HEK293 (cell line): Measurements from ENCODE around the gene DENND1C.

Source experiments
- BCL11B ChIP-seq: fragments of 450-650 bp; formaldehyde crosslinking; IDR thresholded peaks from 2 replicates; pipeline ENCODE4 v1.5.1; 2016; ENCODE audit warnings: low read depth, missing biosample characterization, missing genetic modification characterization
- BCL6B ChIP-seq: fragments of 450-650 bp; formaldehyde crosslinking; IDR thresholded peaks from 2 replicates; pipeline ENCODE4 v1.5.1; 2017; ENCODE audit warnings: missing biosample characterization, missing genetic modification characterization
- GLI2 ChIP-seq: fragments of 450-650 bp; formaldehyde crosslinking; IDR thresholded peaks from 2 replicates; pipeline ENCODE4; 2017; ENCODE audit warnings: missing biosample characterization, missing genetic modification characterization, low read depth, borderline replicate concordance
- GLI4 ChIP-seq: fragments of 450-650 bp; formaldehyde crosslinking; IDR thresholded peaks from 2 replicates; pipeline ENCODE4 v1.5.1; 2016; ENCODE audit warnings: missing biosample characterization, missing genetic modification characterization
- GLIS2 ChIP-seq: fragments of 450-650 bp; formaldehyde crosslinking; IDR thresholded peaks from 2 replicates; pipeline ENCODE4 v1.5.1; 2016; ENCODE audit warnings: missing biosample characterization, missing genetic modification characterization
- HOXD13 ChIP-seq: sonication (generic); formaldehyde crosslinking; IDR thresholded peaks from 2 replicates; pipeline ENCODE4 v1.8.0; 2022; ENCODE audit warnings: missing genetic modification reagents, borderline replicate concordance
- IKZF3 ChIP-seq: fragments of 450-650 bp; IDR thresholded peaks from 2 replicates; pipeline ENCODE4 v1.5.0; 2018; ENCODE audit warnings: missing biosample characterization, mild to moderate bottlenecking, missing genetic modification characterization, moderate library complexity
- KLF10 ChIP-seq: fragments of 450-650 bp; IDR thresholded peaks from 2 replicates; pipeline ENCODE4 v1.5.1; 2018; ENCODE audit warnings: missing biosample characterization, mild to moderate bottlenecking, missing genetic modification characterization
- KLF17 ChIP-seq: fragments of 450-650 bp; formaldehyde crosslinking; IDR thresholded peaks from 2 replicates; pipeline ENCODE4 v1.5.1; 2016; ENCODE audit warnings: missing biosample characterization, missing genetic modification characterization
- PATZ1 ChIP-seq: fragments of 450-650 bp; formaldehyde crosslinking; IDR thresholded peaks from 2 replicates; pipeline ENCODE4 v1.5.1; 2016; ENCODE audit warnings: missing biosample characterization, missing genetic modification characterization
- PRDM2 ChIP-seq: fragments of 450-650 bp; formaldehyde crosslinking; IDR thresholded peaks from 2 replicates; pipeline ENCODE4 v1.5.1; 2016; ENCODE audit warnings: missing biosample characterization, missing genetic modification characterization, borderline replicate concordance
- WT1 ChIP-seq: fragments of 450-650 bp; formaldehyde crosslinking; IDR thresholded peaks from 2 replicates; pipeline ENCODE4 v1.5.1; 2016; ENCODE audit warnings: missing biosample characterization, missing genetic modification characterization
- ZBTB1 ChIP-seq: fragments of 450-650 bp; formaldehyde crosslinking; IDR thresholded peaks from 2 replicates; pipeline ENCODE4 v1.5.1; 2016; ENCODE audit warnings: missing biosample characterization, missing genetic modification characterization
- ZBTB44 ChIP-seq: fragments of 450-650 bp; IDR thresholded peaks from 2 replicates; pipeline ENCODE4 v1.5.1; 2018; ENCODE audit warnings: missing biosample characterization, mild to moderate bottlenecking, missing genetic modification characterization
- ZFP69B ChIP-seq: fragments of 450-650 bp; formaldehyde crosslinking; IDR thresholded peaks from 2 replicates; pipeline ENCODE4 v1.5.1; 2016; ENCODE audit warnings: missing biosample characterization, missing genetic modification characterization
- ZNF175 ChIP-seq: fragments of 450-650 bp; formaldehyde crosslinking; IDR thresholded peaks from 2 replicates; pipeline ENCODE4 v1.5.1; 2016; ENCODE audit warnings: missing biosample characterization, missing genetic modification characterization
- ZNF214 ChIP-seq: fragments of 450-650 bp; formaldehyde crosslinking; IDR thresholded peaks from 2 replicates; pipeline ENCODE4 v1.5.1; 2017; ENCODE audit warnings: missing biosample characterization, mild to moderate bottlenecking, missing genetic modification characterization, borderline replicate concordance
- ZNF366 ChIP-seq: fragments of 450-650 bp; formaldehyde crosslinking; conservative IDR thresholded peaks from 2 replicates; pipeline ENCODE4 v1.5.1; 2016; ENCODE audit warnings: missing biosample characterization, missing genetic modification characterization
- ZNF404 ChIP-seq: fragments of 450-650 bp; formaldehyde crosslinking; IDR thresholded peaks from 2 replicates; pipeline ENCODE4 v1.5.1; 2017; ENCODE audit warnings: missing biosample characterization, missing genetic modification characterization
- ZNF433 ChIP-seq: fragments of 450-650 bp; formaldehyde crosslinking; IDR thresholded peaks from 2 replicates; pipeline ENCODE4 v1.5.1; 2016; ENCODE audit warnings: missing biosample characterization, missing genetic modification characterization, low read depth
- ZNF558 ChIP-seq: fragments of 450-650 bp; formaldehyde crosslinking; IDR thresholded peaks from 2 replicates; pipeline ENCODE4 v1.5.1; 2016; ENCODE audit warnings: missing biosample characterization, missing genetic modification characterization
- ZNF596 ChIP-seq: fragments of 450-650 bp; IDR thresholded peaks from 2 replicates; pipeline ENCODE4 v1.5.0; 2018; ENCODE audit warnings: missing biosample characterization, mild to moderate bottlenecking, missing genetic modification characterization, moderate library complexity
- ZNF677 ChIP-seq: fragments of 450-650 bp; IDR thresholded peaks from 2 replicates; pipeline ENCODE4 v1.5.0; 2018; ENCODE audit warnings: missing biosample characterization, mild to moderate bottlenecking, missing genetic modification characterization, moderate library complexity
- ZNF768 ChIP-seq: fragments of 450-650 bp; formaldehyde crosslinking; IDR thresholded peaks from 2 replicates; pipeline ENCODE4 v1.5.1; 2018; ENCODE audit warnings: missing biosample characterization, mild to moderate bottlenecking, missing genetic modification characterization
- ZNF777 ChIP-seq: fragments of 450-650 bp; formaldehyde crosslinking; IDR thresholded peaks from 2 replicates; pipeline ENCODE4 v1.5.1; 2017; ENCODE audit warnings: missing biosample characterization, missing genetic modification characterization, borderline replicate concordance
- ZSCAN16 ChIP-seq: fragments of 450-650 bp; formaldehyde crosslinking; IDR thresholded peaks from 2 replicates; pipeline ENCODE4 v1.5.1; 2016; ENCODE audit warnings: missing biosample characterization, missing genetic modification characterization
- ZSCAN5A ChIP-seq: fragments of 450-650 bp; formaldehyde crosslinking; IDR thresholded peaks from 2 replicates; pipeline ENCODE4 v1.5.1; 2016; ENCODE audit warnings: missing biosample characterization, missing genetic modification characterization

DENND1C gene

GRCh38 chr19:6516659-6517291 is 35.2 kb upstream of the DENND1C start (continued):
- TF ChIP-seq BCL11B (tag by site-specific recombination): no peak
- TF ChIP-seq ZSCAN5A (tag by site-specific recombination): no peak
- no peak for TF ChIP-seq ZNF214 (tag by site-specific recombination)
- no peak for TF ChIP-seq ZNF768
- TF ChIP-seq ZNF596 (tag by site-specific recombination): no peak
- no peak for TF ChIP-seq WT1 (tag by site-specific recombination)
- TF ChIP-seq KLF17 (tag by site-specific recombination): peak; percentile 74; the same call in 1 of the 2 replicates
- TF ChIP-seq ZNF777 (tag by site-specific recombination): peak; percentile 72; the same call in 1 of the 2 replicates
- TF ChIP-seq ZSCAN16 (tag by site-specific recombination): no peak
- no peak for TF ChIP-seq ZNF677 (tag by site-specific recombination)
- TF ChIP-seq ZNF175 (tag by site-specific recombination): no peak
- TF ChIP-seq PATZ1 (tag by site-specific recombination): peak; percentile 82
- TF ChIP-seq ZNF366 (tag by site-specific recombination): peak; percentile 47; the same call in 1 of the 2 replicates
- TF ChIP-seq GLIS2 (tag by site-specific recombination): 0 out of 2 replicates have a peak, but pooled peaks have one; percentile 39
- peak; percentile 91 for TF ChIP-seq IKZF3 (tag by site-specific recombination)
- TF ChIP-seq ZBTB1 (tag by site-specific recombination): no peak
- TF ChIP-seq HOXD13: no peak
- TF ChIP-seq BCL6B (tag by site-specific recombination): no peak
- no peak for TF ChIP-seq GLI2 (tag by site-specific recombination)
- TF ChIP-seq ZNF558: no peak; the same call in 1 of the 2 replicates
- TF ChIP-seq ZNF433: no peak
- no peak for TF ChIP-seq KLF10 (tag by site-specific recombination)
- no peak for TF ChIP-seq ZBTB44 (tag by site-specific recombination)
- peak; percentile 98 for TF ChIP-seq ZFP69B (tag by site-specific recombination)
- no peak for TF ChIP-seq GLI4 (tag by site-specific recombination)
- no peak for TF ChIP-seq PRDM2 (tag by site-specific recombination)
- TF ChIP-seq ZNF404: no peak
